UCSD-AML1 (cell line): ENCODE results near the gene SMARCD3.

Experiments used
- DNase-seq: peaks from one replicate; lab custom pipeline; 2025; ENCODE audit not compliant: unreplicated experiment; lab: John Stamatoyannopoulos, UW

SMARCD3 gene

DNA sequence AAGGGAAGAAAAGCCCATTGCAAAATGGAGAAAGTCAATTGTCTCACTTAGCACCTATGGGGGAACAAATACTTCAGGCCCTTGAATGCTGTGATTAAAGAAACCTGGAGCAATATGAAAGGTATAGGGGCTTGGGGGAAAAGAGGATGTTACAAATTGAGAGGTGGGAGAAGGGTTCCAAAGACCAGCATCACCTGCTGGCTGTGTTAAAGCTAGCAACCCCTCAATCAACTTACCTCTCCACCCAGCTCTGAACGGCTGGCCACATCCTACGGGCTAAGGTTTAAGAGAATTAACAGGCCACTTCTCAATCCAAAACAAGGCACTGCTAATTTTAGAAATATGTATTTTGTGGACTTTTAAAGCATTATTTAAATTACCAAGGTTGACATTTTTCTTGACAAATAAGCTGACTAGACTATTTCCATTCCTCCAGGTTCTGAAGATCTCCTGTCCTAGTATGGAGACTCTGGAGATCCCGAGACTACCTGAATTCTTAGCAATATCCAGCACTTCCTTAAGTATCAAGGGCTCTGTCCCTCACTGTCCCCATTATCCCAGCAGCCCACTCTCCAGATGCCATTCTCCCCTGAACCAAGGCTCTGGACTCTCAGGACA is 37.2 kb downstream of the SMARCD3 start:
- DNase-seq: no peak

DNA sequence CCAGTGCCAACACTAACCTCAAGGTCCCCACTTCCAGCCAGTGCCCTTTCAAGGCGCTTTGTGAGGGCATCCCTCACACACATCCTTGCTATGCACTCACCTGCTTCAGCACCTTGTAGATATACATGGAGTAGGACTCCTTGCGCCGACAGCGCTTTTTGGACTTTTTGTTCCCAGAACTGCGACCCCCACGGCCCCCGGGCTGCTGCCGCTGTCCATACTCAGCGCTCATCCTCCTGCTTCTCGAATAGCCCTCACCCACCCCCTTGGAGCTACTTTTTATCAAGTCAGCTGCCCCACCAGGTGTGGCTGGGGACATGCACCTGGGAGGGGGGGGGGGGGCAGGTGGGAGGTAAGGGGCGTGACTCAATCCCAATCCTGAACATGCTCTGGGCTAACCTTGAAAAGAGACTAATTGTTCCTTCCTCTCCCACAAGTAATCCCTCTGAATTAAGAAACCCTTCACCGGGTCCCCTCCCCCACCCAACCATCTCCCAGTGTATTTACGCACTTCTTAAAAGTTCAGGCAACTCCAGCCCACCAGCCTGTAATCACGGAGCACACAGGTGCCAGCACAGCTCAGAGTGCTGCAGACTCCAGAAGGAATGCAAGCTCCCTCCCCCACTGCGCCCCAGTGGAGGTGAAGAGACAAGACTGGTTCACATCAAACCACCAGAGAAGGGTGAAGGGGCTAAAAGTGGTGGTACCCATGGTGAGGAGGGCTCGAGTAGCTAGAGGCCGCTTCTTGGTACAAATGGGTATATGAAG is 38.2 kb downstream of the SMARCD3 start, which contains the start of gene H2BK1:
TSS of gene H2BK1 (minus strand) at position 402 of the 768 bp plus-strand sequence. CDS start at position 232, 170 bp downstream.
- no peak for DNase-seq

DNA sequence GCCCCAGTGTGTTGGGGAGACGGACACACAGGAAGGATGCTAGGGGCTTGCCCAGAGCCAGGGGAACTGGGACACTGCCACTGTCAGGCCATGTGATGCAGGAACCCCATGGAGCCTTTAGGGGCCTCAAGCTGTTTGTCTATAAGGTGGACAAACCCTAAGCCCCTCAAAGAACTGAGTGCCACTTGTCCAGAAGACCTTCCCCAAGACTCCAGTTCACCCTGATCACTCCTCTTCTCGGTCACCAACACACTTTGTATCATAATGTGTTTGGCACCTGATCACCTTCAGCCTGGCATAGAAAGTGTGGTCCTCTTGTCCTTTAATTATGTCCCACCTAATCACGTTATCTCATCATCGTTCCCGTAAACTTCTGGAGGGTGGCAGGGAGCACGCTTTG is 38.9 kb downstream of the SMARCD3 start:
- DNase-seq: no peak

DNA sequence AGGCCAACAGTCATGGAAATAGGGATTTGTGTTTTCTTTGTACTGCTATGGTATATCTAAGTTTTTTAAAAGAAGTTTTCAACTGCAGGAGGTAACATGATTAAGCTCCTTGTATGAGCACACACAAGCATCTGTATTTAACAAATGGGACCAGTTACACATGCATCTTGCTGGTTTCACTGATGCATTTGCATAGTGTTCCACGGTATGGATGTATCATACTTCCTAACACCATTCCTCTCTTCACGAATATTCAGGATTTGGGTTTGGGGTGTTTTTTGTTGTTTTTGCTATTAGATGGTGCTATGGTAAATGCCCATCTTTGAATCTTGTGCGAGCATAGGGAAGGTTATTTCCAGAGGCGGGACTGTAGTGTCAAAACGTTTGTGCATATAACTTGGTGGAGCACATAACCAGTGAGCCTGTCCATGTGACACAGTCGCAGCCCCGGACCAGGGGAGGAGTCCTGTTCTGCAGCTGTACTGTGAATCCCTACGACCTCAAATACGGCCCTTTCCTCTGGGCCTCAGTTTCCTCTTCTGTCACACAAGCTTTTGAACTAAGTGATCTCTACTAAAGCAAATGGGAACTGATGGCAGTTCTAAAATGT is 40.1 kb downstream of the SMARCD3 start:
- DNase-seq: no peak

DNA sequence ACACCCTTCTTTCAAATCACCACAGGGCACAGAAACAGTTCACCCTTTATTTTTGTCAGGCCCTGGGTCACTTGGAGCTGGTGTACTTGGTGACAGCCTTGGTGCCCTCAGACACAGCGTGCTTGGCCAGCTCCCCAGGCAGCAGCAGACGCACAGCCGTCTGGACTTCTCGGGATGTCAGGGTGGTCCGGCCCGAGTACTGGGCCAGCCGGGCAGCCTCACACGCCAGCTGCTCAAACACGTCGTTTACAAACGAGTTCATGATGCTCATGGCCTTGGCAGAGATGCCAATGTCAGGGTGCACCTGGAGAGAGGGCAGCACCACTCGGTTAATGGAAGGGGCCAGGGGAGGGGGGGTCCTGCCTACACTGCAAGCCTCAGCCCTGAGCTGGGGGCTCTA is 40.7 kb downstream of the SMARCD3 start:
- no peak for DNase-seq

DNA sequence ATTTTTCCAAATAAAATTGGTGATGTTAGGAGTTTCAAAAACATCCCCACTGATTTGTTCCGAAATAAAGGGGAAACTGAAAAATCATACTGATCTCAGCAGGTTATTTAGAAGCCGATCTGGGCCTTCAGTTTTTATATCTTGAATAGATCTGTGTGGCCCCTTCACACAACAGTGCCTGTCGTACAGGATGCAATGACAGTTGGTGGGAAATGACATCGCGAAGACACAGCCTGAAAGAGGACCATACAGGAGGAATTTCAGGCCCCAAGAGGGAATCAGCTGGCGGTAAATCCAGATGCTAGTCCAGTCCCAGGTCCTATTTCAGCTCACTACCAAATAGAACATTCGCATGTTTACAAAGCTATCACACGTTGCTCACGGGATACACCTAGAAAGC is 41.2 kb downstream of the SMARCD3 start:
- no peak for DNase-seq

DNA sequence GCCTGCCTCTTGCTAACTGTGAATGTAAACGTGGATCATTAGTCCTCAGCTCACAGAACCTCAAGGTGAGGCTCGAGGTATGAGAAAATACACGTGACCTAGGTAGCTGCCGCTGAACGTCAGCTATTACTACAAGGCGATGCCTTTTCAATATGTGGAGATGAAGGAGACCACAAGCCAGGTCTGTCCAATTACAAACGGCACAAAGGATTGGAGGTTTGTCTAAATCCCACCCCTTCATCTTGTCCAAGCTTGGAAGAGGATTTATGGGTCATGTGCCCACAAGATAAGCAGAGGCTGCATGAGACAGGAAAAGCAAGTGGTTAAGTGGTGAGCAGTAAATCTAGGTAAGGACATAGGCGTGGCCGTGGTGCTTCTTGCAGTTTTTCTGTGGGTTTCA is 41.6 kb downstream of the SMARCD3 start:
- no peak for DNase-seq

DNA sequence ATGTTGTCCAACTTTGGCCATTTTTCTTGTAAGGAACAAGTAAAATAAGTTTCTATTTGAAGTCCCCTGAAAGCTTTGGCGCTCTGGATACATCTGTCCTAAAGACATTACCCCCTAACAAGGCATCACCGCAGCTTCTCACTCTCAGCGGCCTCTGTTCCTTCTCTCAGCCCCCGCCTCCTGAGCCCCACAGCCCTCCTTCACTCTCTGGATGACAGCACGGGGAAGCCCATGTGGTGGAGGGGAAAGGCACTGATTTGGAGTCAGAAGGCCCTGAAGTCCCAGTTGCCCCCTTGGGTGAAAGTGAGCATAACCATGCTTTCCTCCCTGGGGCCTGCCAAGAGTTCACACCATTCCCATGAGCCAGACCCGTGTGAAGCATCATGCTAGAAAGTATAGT is 42.8 kb downstream of the SMARCD3 start:
- DNase-seq: no peak

DNA sequence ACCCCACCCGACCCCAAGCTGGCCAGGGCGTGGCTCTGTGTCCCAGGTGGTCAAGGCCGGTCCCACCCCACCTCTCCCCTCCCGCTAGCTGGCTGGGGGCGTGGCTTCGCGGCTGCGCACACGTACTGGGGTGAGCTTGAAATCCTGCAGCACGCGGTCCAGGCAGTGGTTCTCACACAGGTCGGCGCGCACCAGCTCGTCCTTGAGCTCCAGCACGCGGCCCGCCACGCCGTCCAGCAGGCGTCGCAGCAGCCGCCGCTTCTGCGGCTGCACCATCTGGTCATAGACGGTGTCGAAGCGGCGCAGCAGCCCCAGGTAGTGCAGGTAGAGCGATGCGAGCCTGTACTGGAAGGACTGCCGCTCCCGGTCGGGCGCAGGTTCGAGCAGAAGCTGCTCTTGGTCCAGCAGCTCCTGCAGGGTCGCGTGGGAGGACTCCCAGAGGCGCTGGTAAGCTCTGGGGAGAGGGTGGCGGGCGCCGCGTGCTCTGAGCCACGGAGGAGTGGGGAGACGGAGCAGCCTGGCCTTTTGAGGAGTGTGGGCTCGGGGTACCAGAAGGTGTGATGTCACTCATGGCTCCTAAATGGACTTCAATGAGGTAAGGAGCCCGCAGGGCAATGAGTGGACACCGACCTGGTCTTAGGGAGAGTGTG is 44.0 kb downstream of the SMARCD3 start:
- no peak for DNase-seq

DNA sequence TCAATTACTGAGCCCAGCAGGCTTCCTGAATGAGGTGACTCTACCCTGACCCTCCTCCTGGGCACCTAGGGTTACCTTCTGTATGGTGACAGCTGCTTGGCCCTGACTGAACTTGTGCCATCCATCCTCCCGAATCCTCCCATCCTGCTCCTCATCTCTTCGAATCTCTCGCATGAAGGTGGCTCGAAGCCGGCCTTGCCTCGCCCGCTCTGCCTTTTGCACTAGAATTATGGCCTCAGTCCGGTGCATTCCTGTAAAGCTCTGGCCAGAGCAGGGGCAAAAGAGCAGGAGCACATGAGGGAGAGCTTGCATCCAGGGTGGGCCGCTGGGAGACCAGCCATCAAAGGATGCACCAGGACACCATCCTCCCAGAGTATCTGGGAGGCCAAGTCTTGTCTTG is 45.7 kb downstream of the SMARCD3 start:
- DNase-seq: no peak

DNA sequence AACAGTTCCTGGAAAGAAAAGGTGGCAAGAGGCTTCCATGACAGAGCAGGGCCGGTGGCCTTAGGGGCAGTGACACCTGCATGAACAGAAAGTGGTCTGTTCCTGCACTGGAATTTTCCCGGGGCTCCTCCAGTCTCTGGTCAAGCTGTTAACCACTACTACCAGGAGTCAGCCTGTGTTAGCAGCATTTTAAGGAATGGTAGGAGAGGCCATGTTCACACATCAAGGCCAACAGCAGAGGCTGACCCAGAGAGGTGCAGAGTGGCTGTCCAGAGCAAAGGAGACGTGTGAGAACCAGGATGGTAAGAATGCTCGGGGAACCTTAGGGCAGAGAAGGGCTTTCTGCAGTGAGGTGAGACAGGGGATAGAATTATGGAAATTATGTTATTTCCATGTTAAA is 46.7 kb downstream of the SMARCD3 start:
- DNase-seq: no peak

DNA sequence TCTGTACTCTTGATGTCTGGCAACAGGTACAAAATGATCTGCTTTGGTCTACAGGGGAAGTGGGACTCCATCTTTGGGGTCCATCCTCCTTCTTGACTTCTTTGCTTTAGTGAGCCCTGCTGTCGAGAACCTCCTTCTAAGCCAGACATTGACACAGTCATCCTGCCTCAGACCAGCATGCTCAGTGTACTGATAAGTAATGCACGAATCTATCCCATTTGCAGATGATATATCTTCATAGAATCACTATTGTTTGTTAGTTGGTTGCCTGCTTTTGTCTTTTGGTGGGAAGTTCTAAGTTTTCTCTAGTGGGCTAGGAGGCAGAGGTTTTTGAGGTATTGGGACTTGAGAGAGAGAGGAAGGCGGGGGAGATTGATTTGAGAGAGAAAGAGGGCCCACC is 47.1 kb downstream of the SMARCD3 start:
- DNase-seq: no peak

DNA sequence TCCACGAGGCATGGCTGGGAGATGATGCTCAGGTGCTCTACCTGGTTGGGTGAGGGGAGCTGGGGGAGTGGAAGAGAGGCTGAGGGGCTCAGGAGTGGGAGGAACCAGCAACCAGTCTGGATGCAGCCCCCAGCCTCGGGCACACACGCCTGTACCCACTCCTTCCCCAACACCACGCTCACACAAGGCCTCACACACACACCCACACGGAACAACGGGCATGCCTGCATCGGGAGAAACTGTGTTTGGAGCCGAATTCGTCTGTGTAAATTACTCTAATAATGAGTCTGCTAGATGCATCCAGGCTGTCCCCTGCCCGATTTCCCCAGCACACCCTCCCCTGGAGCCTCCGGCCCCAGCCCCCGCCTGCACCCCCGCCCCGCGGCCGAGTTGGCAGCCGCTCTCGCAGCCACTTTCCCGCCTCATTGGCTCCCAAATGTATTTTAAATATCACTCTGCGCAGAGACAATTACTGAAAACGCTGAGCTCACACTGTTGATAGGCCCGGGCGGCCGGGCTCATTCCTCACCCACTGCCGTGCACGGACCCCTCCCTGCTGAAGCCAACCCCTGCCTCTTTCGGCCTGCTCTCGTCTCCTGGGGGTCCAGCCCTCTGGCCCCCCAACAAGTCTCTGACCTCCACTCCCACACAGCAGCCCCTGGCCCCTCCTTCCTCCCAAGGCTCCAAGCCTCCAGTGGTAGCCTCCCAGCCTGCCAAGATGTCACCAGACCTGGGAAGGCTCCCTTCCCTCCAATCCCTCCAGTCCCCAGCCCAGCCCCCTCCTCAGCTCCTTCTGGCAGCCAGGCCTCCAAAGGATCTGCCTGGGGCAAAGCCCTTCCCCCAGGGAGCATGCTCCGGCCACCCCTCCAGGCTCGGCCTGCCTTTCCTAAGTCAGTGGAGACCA is 49.3 kb downstream of the SMARCD3 start:
- DNase-seq: no peak

DNA sequence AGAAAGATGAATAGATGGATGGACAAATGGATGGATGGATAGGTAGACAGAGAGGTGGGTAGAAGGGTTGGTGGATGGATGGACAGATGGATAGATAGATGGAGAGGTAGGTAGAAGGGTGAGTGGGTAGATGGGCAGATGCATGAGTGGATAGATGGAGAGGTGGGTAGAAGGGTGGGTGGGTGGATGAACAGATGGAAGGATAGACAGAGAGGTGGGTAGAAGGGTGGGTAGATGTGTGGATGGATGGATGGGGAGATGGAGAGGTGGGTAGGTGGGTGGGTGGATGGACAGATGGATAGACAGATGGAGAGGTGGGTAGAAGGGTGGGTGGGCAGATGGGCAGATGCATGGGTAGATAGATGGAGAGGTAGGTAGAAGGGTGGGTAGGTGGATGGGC is 50.6 kb downstream of the SMARCD3 start:
- no peak for DNase-seq

DNA sequence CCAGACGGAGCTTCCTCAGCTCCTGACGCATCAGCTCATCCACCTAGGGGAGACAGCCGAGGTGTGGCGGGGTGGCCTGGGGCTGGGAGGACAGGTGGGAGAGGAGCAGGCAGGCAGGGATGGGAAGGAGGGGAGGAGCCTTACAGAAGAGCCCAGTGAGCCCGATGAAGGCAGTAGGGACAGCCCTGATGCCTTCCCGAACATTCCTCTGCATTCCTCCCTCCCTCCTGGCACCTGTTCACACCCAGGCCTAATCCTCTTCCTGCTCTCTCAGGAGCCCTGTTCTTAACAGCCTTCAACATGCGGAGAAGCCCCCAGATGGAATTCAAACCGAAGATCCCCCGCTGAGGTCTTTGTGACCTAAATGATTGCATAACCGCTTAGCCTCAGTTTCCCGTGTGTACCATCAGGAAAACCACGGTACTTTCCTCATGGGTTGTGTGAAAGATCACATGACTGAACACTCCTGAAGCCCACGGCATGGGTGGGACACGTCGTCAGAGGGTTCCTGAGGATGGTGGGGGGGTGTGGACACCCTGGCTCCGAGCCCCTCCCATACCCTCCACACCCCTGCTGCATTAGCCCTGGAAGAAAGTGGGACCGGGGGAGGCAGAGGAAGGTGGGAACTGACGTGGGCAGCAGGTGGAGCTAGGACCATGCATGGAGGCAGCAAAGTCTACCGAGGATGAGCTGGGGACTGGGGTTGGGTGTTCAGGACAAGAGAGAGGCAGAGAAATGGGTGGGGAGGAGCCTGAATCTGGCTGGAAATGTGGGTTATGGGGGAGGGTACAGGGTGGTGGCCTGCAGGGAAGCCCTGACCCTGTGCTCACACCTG is 52.7 kb downstream of the SMARCD3 start:
- DNase-seq: no peak

DNA sequence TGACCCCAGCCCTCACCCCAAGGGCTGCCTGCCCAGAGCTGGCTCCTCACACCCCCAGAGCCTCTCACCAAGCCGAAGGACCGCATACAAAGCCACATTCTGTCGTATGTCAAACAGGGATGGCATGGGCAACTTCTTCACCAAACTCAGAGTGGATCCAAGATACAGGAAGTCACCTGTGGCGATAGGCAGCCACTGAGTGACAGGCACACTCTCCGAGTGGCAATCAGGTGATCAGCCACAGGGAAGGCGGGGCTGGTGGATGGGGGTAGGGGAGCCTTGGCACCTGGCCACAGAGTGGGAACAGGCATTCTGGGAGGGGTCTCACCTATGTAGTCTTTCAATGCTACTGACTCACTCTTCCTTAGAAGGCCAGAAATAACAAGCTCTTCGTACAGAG is 54.3 kb downstream of the SMARCD3 start:
- DNase-seq: no peak

DNA sequence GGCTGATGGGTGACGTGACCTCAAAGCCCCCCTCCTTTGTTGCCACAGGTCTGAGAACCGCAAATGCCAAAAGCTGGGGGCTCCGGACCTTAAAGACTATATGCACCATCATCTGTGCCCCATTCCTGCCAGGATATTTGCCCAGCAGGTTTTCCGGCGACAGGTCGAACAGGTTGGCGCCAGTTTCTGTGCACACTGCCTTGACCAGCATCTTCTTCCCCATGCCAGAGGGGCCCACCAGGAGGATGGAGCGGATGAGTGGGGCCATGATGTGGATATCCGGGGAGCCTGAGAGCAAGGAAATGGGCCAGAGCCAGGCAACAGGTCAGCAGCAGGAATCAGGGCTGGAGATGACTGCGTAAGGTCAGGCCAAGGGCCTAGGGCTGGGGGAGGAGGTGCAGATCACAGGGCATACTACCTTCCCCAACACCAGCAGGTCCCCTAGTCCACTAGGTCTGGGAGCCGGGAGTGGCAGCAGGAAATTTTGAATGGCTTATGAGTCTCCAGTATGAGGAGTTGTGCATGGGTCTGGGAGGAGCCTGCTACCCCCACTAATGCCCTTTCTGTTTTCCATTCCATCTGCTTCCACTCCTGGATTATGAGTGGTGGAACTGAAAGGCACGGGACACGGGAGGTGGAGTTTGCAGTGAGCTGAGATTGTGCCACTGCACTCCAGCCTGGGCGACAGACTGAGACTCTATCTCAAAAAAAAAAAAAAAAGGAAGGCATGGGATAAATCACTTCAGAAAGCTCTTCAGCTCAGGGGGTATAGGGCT is 55.1 kb downstream of the SMARCD3 start:
- DNase-seq: no peak

DNA sequence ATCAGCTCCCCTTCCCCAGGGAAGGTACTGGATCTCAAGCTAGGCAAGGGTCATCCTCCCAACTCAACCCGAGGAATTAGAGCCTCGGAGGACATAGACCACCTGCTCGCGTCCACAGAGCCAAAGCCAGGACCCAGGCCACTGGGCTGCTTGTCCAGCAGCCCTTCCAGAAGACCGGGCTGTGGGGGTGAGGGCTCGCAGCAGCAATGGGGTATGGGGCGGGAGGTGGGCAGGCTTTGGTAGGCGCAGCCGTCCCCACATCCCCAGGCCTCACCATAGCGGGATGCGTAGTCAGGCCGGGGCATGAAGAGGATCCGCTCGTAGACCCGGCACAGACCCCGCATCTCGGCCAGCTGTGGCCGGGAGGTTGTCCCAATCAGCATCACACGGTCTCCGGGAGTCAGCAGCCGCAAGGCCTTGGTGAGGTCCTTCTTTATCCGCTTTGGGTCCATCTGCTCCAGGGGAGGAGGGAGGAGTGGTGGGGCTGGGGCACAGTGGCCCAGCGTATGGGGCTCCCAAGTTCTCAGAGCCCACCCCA is 56.4 kb downstream of the SMARCD3 start:
- DNase-seq: no peak

DNA sequence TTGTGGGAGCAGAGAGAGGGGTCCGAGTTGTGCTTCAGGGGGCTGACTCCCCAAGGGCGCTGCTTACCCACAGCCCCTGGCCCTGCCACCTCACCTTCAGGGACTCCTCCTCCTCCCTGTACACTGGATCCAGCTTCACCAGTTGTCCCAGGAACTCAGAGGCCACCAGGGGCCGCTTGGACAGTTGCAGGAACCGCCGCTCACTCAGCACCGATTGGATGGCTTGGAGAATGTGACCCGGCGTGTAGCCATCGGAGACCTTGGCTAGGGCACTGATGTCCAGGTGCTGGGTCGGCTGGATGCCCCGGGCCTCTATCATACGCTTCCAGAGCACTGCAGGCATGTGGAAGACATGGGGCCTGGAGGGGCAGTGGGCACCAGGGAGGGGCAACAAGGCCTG is 57.0 kb downstream of the SMARCD3 start:
- DNase-seq: no peak
